Lower leg skin (tissue), 3 donors: ENCODE data around the gene APP.

Experiments used
- CTCF ChIP-seq, 3 donors: fragments of 450-650 bp; IDR thresholded peaks; one replicate each; pipeline ENCODE4 v1.5.1; 2016; ENCODE audit warnings: antibody characterized with exemption in 3 of 3, mild to moderate bottlenecking in 3 of 3, moderate library complexity in 2 of 3
- POLR2A ChIP-seq, 2 donors: fragments of 450-650 bp; IDR thresholded peaks; one replicate each; pipeline ENCODE4 v1.6.1; 2016 to 2017; ENCODE audit warnings: antibody characterized with exemption in 2 of 2, mild to moderate bottlenecking in 1 of 2, moderate library complexity in 1 of 2

GRCh38 chr21:25944082-25944481 lies 226.5 kb downstream of the APP start:
- TF ChIP-seq CTCF (IDR thresholded peaks at IDR 0.05) = no peak
- no peak for TF ChIP-seq POLR2A (IDR thresholded peaks at IDR 0.05)
